Thyroid gland (tissue), 4 donors: ENCODE results near the gene GAPDHS. TPM values are rescaled to one million over a fixed set of nuclear protein-coding genes. Genes with fewer than 3 reads are reported as not detected.

Source experiments
- DNase-seq, 2 donors: peaks; one replicate each; pipeline ENCODE4 v3.0.0-alpha.2; 2019
- H3K27ac ChIP-seq, 3 donors: fragments of 200-600 bp; sonication (generic); 1 replicate in 2 of 3; 2 replicates in 1 of 3; pipeline ENCODE4 v1.5.1; 2016 to 2019; ENCODE audit warnings: mild to moderate bottlenecking in 1 of 3, moderate library complexity in 1 of 3
- H3K27me3 ChIP-seq: fragments of 200-600 bp; sonication (generic); one replicate; pipeline ENCODE4 v1.5.1; 2019
- H3K36me3 ChIP-seq, 2 donors: fragments of 200-600 bp; sonication (generic); one replicate each; pipeline ENCODE4 v1.5.1; 2016 to 2019
- H3K4me1 ChIP-seq, 2 donors: fragments of 200-600 bp; sonication (generic); one replicate each; pipeline ENCODE4 v1.5.1; 2017 to 2019
- H3K4me3 ChIP-seq, 3 donors: fragments of 200-600 bp; sonication (generic); replicated peaks in 1 of 3; 1 replicate in 2 of 3; 2 replicates in 1 of 3; pipeline ENCODE4 v1.5.1; 2016; ENCODE audit warnings: mild to moderate bottlenecking in 1 of 3
- H3K9me3 ChIP-seq: fragments of 200-600 bp; sonication (generic); one replicate; pipeline ENCODE4 v1.5.1; 2017
- POLR2A ChIP-seq, 2 donors: fragments of 450-650 bp; IDR thresholded peaks; one replicate each; pipeline ENCODE4 v1.6.1; 2017; ENCODE audit warnings: antibody characterized with exemption in 2 of 2, mild to moderate bottlenecking in 2 of 2, moderate library complexity in 1 of 2
- WGBS, 2 donors: methylation state at CpG; one replicate each; pipeline ENCODE4 v1.1.5; 2017; 5-methylcytosine and 5-hydroxymethylcytosine counted together
- intact Hi-C: fragments of 100-400 bp; cut with DNase I; formaldehyde crosslinking; loops from one replicate; pipeline ENCODE4 v1.15.1; 2023
- total RNA-seq, 4 donors: library from RNA; depleted of rRNA; stranded (reverse); fragments of >200 nt; gene quantifications; one replicate each; pipeline ENCODE4 v1.2.3, GENCODE V29; 2016
- TF ChIP-seq, protein P1 (sequence below), 6 experiments: fragments of 200-600 bp in 3 of 6; fragments of 450-650 bp in 3 of 6; sonication (generic) in 3 of 6; IDR thresholded peaks; one replicate each; pipeline ENCODE4 v1.5.1; 2016 to 2019; ENCODE audit warnings: antibody characterized with exemption in 6 of 6, mild to moderate bottlenecking in 2 of 6, inconsistent platforms in 1 of 6, moderate library complexity in 1 of 6

Gene GAPDHS
- 1 to 10 TPM in 1 of 4 donors, not detected in 3; 1.6 TPM for total RNA-seq

DNA sequence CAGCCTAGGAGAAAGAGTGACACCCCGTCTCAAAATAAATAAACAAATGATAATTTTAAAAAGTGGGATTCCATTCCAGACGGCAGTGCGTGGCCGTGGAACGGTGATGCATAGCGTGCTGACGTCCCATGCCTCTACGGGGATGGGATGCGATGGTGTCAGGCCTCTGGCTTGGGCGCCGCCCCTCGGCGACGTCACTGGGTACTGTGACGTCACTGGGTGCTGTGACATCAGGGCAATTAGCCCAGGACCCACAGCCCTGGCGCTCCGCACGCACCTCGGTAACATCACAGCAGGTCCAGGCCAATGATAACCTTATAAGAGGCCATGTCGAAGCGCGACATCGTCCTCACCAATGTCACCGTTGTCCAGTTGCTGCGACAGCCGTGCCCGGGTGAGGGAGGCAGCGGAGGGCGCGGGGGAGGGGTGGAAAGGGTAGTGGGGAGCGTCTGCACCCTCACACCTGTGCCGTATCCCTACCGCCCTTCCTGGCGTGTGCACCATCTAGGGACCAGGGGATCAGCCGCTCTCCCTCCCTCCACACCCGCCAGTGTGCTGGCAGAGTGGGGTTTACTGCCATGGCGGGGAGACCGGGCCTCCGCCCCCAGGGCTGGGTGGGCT lies at the start of gene GAPDHS:
Gene GAPDHS (plus strand): TSS at position 256 of the 621 bp plus-strand sequence. CDS start 72 bp downstream, at position 328.
- 50 to 56% methylated on average over 18 to 38 of the region's 39 CpGs for WGBS, 2 donors
- H3K27ac ChIP-seq: no peak within 1 kb of the TSS
- H3K36me3 ChIP-seq: no peaks in the 10 kb centered on the region
- no peak for DNase-seq
- no peak within 1 kb of the TSS for H3K4me3 ChIP-seq
- H3K27me3 ChIP-seq: no peaks in the 10 kb centered on the region
- H3K4me1 ChIP-seq: peaks cover 0 to 11% of the 10 kb centered on the region in 2 donors
- TF ChIP-seq POLR2A (IDR thresholded peaks at IDR 0.05): no peak
- TF ChIP-seq, protein P1, sequence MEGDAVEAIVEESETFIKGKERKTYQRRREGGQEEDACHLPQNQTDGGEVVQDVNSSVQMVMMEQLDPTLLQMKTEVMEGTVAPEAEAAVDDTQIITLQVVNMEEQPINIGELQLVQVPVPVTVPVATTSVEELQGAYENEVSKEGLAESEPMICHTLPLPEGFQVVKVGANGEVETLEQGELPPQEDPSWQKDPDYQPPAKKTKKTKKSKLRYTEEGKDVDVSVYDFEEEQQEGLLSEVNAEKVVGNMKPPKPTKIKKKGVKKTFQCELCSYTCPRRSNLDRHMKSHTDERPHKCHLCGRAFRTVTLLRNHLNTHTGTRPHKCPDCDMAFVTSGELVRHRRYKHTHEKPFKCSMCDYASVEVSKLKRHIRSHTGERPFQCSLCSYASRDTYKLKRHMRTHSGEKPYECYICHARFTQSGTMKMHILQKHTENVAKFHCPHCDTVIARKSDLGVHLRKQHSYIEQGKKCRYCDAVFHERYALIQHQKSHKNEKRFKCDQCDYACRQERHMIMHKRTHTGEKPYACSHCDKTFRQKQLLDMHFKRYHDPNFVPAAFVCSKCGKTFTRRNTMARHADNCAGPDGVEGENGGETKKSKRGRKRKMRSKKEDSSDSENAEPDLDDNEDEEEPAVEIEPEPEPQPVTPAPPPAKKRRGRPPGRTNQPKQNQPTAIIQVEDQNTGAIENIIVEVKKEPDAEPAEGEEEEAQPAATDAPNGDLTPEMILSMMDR (IDR thresholded peaks at IDR 0.05): no peak
- no peaks in the 10 kb centered on the region for H3K9me3 ChIP-seq
- intact Hi-C loops: no loop called here

DNA sequence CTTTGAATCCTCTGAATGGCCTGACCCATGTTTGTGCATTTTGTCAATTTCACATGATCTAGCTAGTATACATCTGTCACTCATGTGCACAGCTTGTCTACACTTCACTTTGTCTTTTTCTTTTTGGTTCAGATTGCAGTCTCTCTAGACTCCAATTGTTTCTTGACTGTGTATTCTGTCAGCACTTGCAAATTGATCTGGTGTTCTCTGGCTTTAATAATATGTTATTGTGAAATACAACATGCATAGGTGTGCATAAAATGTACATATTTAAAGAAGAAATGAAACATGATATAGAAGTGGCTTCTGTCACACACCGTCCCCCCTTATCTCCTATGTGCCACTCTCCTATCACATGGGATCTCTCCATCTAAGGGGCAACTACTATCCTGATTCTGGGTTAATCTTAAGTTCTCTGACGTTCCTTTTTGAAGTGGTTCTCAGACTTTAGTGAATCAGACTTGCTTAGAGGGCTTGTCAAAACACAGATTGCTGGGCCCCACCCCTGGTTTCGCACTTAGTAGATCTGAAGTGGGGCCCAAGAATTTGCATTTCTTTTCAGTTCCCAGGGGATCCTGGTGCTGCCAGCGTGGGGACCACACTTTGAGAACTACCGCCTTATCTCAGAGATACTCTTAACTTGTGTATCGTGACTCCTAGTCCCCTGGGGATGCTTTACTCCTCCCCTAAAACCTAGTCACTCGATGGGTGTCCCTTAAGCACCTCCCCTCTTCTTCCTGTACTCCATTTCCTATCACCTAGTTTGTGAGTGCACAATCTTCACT lies 48.8 kb upstream of the GAPDHS start:
- H3K9me3 ChIP-seq: no peaks in the 10 kb centered on the region
- no peaks in the 10 kb centered on the region for H3K27me3 ChIP-seq
- DNase-seq: peak; percentile 20 to 38
- peaks cover 5 to 19% of the 10 kb centered on the region in 2 donors for H3K4me1 ChIP-seq
- intact Hi-C loops: no loop called here
- no peak for TF ChIP-seq POLR2A (IDR thresholded peaks at IDR 0.05)
- TF ChIP-seq, protein P1 (IDR thresholded peaks at IDR 0.05): no peak
- H3K4me3 ChIP-seq: no peak overlapping the region
- H3K27ac ChIP-seq: peak overlapping the region in 1 of 3 donors; percentile 70
- no peaks in the 10 kb centered on the region for H3K36me3 ChIP-seq
- WGBS, 2 donors: 39 to 55% methylated on average over 7 of the region's 7 CpGs

DNA sequence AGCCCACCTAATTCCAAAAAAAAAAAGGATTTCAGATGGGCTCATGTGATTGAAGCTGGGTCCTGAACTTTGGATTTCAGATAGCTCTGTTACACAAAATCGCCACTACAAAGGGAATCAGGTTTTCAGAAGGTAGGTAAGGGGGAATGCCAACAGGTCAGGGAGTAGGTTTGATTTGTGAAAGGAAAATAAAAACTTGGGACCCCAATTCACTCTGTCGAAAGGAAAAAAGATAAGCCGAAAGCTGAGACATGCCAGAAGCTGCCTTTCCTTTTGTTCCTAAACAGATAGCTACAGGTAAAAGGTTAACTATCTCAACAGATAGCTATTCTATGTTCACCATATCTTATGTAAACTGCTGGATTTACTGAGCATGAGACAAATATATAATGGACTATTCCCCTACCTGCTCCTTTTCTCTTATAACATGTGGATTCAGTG lies 47.0 kb upstream of the GAPDHS start:
- no peak for DNase-seq
- H3K27me3 ChIP-seq: no peaks in the 10 kb centered on the region
- peaks cover 5 to 19% of the 10 kb centered on the region in 2 donors for H3K4me1 ChIP-seq
- H3K4me3 ChIP-seq: no peak overlapping the region
- no peaks in the 10 kb centered on the region for H3K9me3 ChIP-seq
- TF ChIP-seq, protein P1 (IDR thresholded peaks at IDR 0.05): no peak
- TF ChIP-seq POLR2A (IDR thresholded peaks at IDR 0.05): no peak
- WGBS, 2 donors: 84 to 88% methylated on average over 3 of the region's 3 CpGs
- no peaks in the 10 kb centered on the region for H3K36me3 ChIP-seq
- no peak overlapping the region for H3K27ac ChIP-seq
- intact Hi-C loops: no loop called here

DNA sequence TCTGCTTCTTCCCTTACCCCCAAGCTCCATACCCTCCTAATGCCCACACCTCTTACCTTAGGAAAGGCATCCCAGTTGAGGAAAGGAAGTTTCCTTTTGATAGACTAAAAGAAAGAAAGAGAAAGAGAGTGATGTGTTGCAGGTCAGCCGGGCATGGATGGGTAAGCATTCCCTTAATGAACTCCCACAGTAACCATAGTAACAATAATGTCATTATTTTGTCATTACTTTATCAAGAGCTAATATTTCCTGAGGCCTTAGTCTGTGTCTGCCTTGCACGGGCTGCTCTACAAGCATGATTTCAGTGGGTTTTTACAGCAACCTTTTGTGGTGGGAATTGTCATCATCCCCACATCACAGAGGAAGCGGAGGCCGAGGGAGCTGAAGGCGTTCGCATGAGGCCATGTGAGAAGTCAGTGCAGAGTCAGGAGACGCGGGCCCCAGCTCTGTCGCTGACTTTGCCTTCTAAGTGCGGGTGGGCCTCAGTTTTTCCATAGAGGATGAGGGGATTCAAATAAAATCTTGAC lies 45.5 kb upstream of the GAPDHS start:
- TF ChIP-seq POLR2A (IDR thresholded peaks at IDR 0.05): no peak
- TF ChIP-seq, protein P1 (IDR thresholded peaks at IDR 0.05): no peak
- Histone ChIP-seq H3K36me3 (no peaks in the 10 kb centered on the region), H3K27ac (no peak overlapping the region), H3K9me3 (no peaks in the 10 kb centered on the region), H3K4me1 (peaks cover 5 to 19% of the 10 kb centered on the region in 2 donors), H3K27me3 (no peaks in the 10 kb centered on the region), H3K4me3 (no peak overlapping the region)
- intact Hi-C loops: no loop called here
- 93 to 95% methylated on average over 10 of the region's 10 CpGs for WGBS, 2 donors
- DNase-seq: no peak

DNA sequence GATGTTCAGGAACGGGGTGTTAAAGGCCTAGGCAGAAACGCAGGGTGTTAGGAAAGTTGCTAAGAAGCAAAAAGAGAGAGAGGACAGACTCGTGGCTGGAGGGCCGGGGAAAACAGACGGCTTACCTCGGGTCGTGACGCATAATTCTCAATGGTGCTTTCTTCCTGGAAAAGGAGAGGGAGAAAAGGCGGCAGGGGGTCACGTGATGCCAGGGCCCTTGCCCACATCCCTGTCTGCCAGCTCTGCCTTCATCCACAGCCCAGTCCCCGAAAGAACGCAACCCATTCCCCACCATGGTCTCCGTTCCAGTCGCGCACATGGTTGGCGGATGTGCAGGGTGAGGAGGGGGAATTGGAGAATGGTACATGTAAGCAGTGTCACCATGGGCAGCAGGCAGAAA lies 44.6 kb upstream of the GAPDHS start:
- no peaks in the 10 kb centered on the region for H3K36me3 ChIP-seq
- no peak for DNase-seq
- no peak overlapping the region for H3K4me3 ChIP-seq
- peaks cover 5 to 19% of the 10 kb centered on the region in 2 donors for H3K4me1 ChIP-seq
- no peaks in the 10 kb centered on the region for H3K9me3 ChIP-seq
- 88% methylated on average over 16 of the region's 16 CpGs for WGBS, 2 donors
- intact Hi-C loops: no loop called here
- TF ChIP-seq, protein P1 (IDR thresholded peaks at IDR 0.05): no peak
- TF ChIP-seq POLR2A (IDR thresholded peaks at IDR 0.05): no peak
- H3K27me3 ChIP-seq: no peaks in the 10 kb centered on the region
- no peak overlapping the region for H3K27ac ChIP-seq
